Activated CD4-positive, CD25-positive, alpha-beta regulatory T cell treated with anti-CD3 and anti-CD28 coated beads, Interleukin-2, amount 50 U/mL, for 16 hours (primary cell): ENCODE data around the gene TMEM256.

Source experiments
- DNase-seq: peaks from one replicate; pipeline ENCODE4 v3.0.0-alpha.2; 2020; ENCODE audit warnings: low read depth, low spot score

TMEM256 gene

GRCh38 chr17:7408252-7408727 is 4.4 kb upstream of the TMEM256 start:
- no peak for DNase-seq

GRCh38 chr17:7407485-7408251 is 3.8 kb upstream of the TMEM256 start, which contains the start of gene NLGN2:
Gene NLGN2, plus strand, starts transcription at chr17:7407845. Its CDS starts 411 bp downstream, at chr17:7408256.
- no peak for DNase-seq

GRCh38 chr17:7407082-7407481 is 3.2 kb upstream of the TMEM256 start:
- no peak for DNase-seq

GRCh38 chr17:7406235-7406825 is 2.4 kb upstream of the TMEM256 start:
- DNase-seq: no peak

GRCh38 chr17:7405350-7406234 is 1.7 kb upstream of the TMEM256 start:
- no peak for DNase-seq

GRCh38 chr17:7404737-7405349 is 946 bp upstream of the TMEM256 start:
- peak; percentile 34 for DNase-seq

- DNase-seq: no peak
Measured at GRCh38 chr17:7403727-7403976, 245 bp downstream of the TMEM256 start.

GRCh38 chr17:7403043-7403726 is 712 bp downstream of the TMEM256 start:
- no peak for DNase-seq

GRCh38 chr17:7398612-7399011 is 5.3 kb downstream of the TMEM256 start:
- DNase-seq: no peak

GRCh38 chr17:7396147-7396546 is 7.8 kb downstream of the TMEM256 start:
- no peak for DNase-seq

- peak; percentile 62 for DNase-seq
Measured at GRCh38 chr17:7394452-7395191, 9.3 kb downstream of the TMEM256 start, which contains the start of gene PLSCR3. Gene PLSCR3, minus strand, starts transcription at chr17:7394525. Its CDS starts 415 bp downstream, at chr17:7394110.

GRCh38 chr17:7393613-7394451 is 10.1 kb downstream of the TMEM256 start:
- no peak for DNase-seq

GRCh38 chr17:7392696-7393612 is 10.9 kb downstream of the TMEM256 start:
- no peak for DNase-seq

- no peak for DNase-seq
Measured at GRCh38 chr17:7391307-7391706, 12.6 kb downstream of the TMEM256 start.

- no peak for DNase-seq
Measured at GRCh38 chr17:7389924-7390910, 13.7 kb downstream of the TMEM256 start.

GRCh38 chr17:7388856-7389255 is 15.0 kb downstream of the TMEM256 start:
- no peak for DNase-seq

GRCh38 chr17:7384489-7385081 is 19.3 kb downstream of the TMEM256 start:
- DNase-seq: no peak
